GM23338 (cell line): ENCODE measurements around the gene CCT6A. TPM values are rescaled to one million over a fixed set of nuclear protein-coding genes. Genes with fewer than 3 reads are reported as not detected.

Experiments used
- EZH2 ChIP-seq: fragments of 200-600 bp; sonication (generic); IDR thresholded peaks from one replicate; pipeline ENCODE4 v1.8.0; 2017; ENCODE audit warnings: antibody characterized with exemption, mild to moderate bottlenecking, low read depth; ENCODE audit not compliant: unreplicated experiment
- JUNB ChIP-seq: IDR thresholded peaks from one replicate; pipeline ENCODE4 v1.6.1; 2016; ENCODE audit warnings: antibody characterized with exemption; ENCODE audit not compliant: unreplicated experiment
- POLR2AphosphoS5 ChIP-seq: IDR thresholded peaks from 2 replicates; pipeline ENCODE4 v1.6.1; 2016; ENCODE audit warnings: antibody characterized with exemption, low read depth
- ZNF114 ChIP-seq: fragments of 250-450 bp; sonication (Bioruptor Pico); IDR thresholded peaks from 2 replicates; pipeline ENCODE4 v1.5.0; 2020; ENCODE audit warnings: mild to moderate bottlenecking, moderate library complexity
- ZNF462 ChIP-seq: fragments of 250-450 bp; sonication (Bioruptor Pico); IDR thresholded peaks from 2 replicates; pipeline ENCODE4 v1.5.0; 2020; ENCODE audit warnings: mild to moderate bottlenecking, moderate library complexity
- polyA plus RNA-seq: library from polyadenylated mRNA; unstranded; fragments of >200 nt; fragmentation: Nextera tagmentation; extraction: Ambion mirVana; gene quantifications from 2 replicates; pipeline ENCODE4 v1.2.1, GENCODE V29; 2016
- total RNA-seq: library from RNA; depleted of rRNA; stranded (reverse); fragments of >200 nt; shearing (Covaris generic); gene quantifications from 2 replicates; pipeline ENCODE4 v1.2.3, GENCODE V29; 2014
- TF ChIP-seq, protein P1 (sequence below), 2 experiments: fragments of 200-600 bp in 1 of 2; sonication (generic) in 1 of 2; conservative IDR thresholded peaks; 2 replicates each; pipeline versions ENCODE4 v1.5.1 to v1.6.1; 2016 to 2017; ENCODE audit warnings: antibody characterized with exemption in 2 of 2, low read depth in 2 of 2, mild to moderate bottlenecking in 2 of 2, moderate library complexity in 1 of 2
- TF ChIP-seq, protein P2 (sequence below): IDR thresholded peaks from 2 replicates; pipeline ENCODE4 v1.6.1; 2016; ENCODE audit warnings: antibody characterized with exemption

CCT6A gene
- total and polyA plus RNA-seq, 2 experiments from 2014 or later: 266 to 505 TPM

- TF ChIP-seq ZNF462 (CRISPR knock-in tag) (no peak), JUNB (no peak), POLR2AphosphoS5 (no peak), EZH2 (no peak), ZNF114 (no peak)
- TF ChIP-seq, protein P1, sequence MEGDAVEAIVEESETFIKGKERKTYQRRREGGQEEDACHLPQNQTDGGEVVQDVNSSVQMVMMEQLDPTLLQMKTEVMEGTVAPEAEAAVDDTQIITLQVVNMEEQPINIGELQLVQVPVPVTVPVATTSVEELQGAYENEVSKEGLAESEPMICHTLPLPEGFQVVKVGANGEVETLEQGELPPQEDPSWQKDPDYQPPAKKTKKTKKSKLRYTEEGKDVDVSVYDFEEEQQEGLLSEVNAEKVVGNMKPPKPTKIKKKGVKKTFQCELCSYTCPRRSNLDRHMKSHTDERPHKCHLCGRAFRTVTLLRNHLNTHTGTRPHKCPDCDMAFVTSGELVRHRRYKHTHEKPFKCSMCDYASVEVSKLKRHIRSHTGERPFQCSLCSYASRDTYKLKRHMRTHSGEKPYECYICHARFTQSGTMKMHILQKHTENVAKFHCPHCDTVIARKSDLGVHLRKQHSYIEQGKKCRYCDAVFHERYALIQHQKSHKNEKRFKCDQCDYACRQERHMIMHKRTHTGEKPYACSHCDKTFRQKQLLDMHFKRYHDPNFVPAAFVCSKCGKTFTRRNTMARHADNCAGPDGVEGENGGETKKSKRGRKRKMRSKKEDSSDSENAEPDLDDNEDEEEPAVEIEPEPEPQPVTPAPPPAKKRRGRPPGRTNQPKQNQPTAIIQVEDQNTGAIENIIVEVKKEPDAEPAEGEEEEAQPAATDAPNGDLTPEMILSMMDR (conservative IDR thresholded peaks at IDR 0.05; ENCODE audit: low read depth in 2 of 2): no peak
- TF ChIP-seq, protein P2, sequence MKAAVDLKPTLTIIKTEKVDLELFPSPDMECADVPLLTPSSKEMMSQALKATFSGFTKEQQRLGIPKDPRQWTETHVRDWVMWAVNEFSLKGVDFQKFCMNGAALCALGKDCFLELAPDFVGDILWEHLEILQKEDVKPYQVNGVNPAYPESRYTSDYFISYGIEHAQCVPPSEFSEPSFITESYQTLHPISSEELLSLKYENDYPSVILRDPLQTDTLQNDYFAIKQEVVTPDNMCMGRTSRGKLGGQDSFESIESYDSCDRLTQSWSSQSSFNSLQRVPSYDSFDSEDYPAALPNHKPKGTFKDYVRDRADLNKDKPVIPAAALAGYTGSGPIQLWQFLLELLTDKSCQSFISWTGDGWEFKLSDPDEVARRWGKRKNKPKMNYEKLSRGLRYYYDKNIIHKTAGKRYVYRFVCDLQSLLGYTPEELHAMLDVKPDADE: no peak
Observed at GRCh38 chr7:56105508-56105907, 53.9 kb downstream of the CCT6A start (continued).
